HepG2 (cell line): ENCODE measurements around the gene NFATC4. TPM values are rescaled to one million over a fixed set of nuclear protein-coding genes. Genes with fewer than 3 reads are reported as not detected.

Experiments used
- AHDC1 ChIP-seq: sonication (generic); formaldehyde crosslinking; IDR thresholded peaks from 2 replicates; pipeline ENCODE4 v1.5.1; 2020; ENCODE audit warnings: mild to moderate bottlenecking, missing genetic modification reagents, borderline replicate concordance
- EED ChIP-seq: sonication (generic); formaldehyde crosslinking; IDR thresholded peaks from 2 replicates; pipeline ENCODE4 v1.5.0; 2020; ENCODE audit warnings: mild to moderate bottlenecking, missing genetic modification reagents
- GABPB1 ChIP-seq: IDR thresholded peaks from 2 replicates; pipeline ENCODE4 v1.6.1; 2016; ENCODE audit warnings: mild to moderate bottlenecking, missing genetic modification reagents, moderate library complexity, missing compliant biosample characterization
- HOXA3 ChIP-seq: sonication (generic); formaldehyde crosslinking; IDR thresholded peaks from 2 replicates; pipeline ENCODE4 v1.5.0; 2020; ENCODE audit warnings: missing genetic modification reagents
- ISX ChIP-seq: sonication (generic); formaldehyde crosslinking; conservative IDR thresholded peaks from 2 replicates; pipeline ENCODE4 v1.5.0; 2020; ENCODE audit warnings: missing genetic modification reagents
- KDM1A ChIP-seq: IDR thresholded peaks from 2 replicates; pipeline ENCODE4 v1.6.1; 2016; ENCODE audit warnings: missing compliant biosample characterization
- NONO ChIP-seq, 2 experiments: fragments of 450-650 bp in 1 of 2; sonication (generic) in 1 of 2; formaldehyde crosslinking in 1 of 2; IDR thresholded peaks in 1 of 2; conservative IDR thresholded peaks in 1 of 2; 2 replicates each; pipeline versions ENCODE4 v1.6.1 to v1.8.0; 2017 to 2022; ENCODE audit warnings: mild to moderate bottlenecking in 1 of 2, missing genetic modification reagents in 1 of 2, moderate library complexity in 1 of 2
- ZBTB3 ChIP-seq: sonication (generic); formaldehyde crosslinking; IDR thresholded peaks from 2 replicates; pipeline ENCODE4 v1.4.0; 2020; ENCODE audit warnings: low read depth, mild to moderate bottlenecking, moderate library complexity, missing genetic modification reagents, borderline replicate concordance
- ZFP41 ChIP-seq: sonication (generic); formaldehyde crosslinking; IDR thresholded peaks from 2 replicates; pipeline ENCODE4 v1.4.0; 2020; ENCODE audit warnings: mild to moderate bottlenecking, missing genetic modification reagents, borderline replicate concordance
- ZNF563 ChIP-seq: sonication (generic); formaldehyde crosslinking; IDR thresholded peaks from 2 replicates; pipeline ENCODE4 v1.8.0; 2022; ENCODE audit warnings: mild to moderate bottlenecking, moderate library complexity, missing genetic modification reagents
- ZNF768 ChIP-seq: sonication (generic); formaldehyde crosslinking; IDR thresholded peaks from 2 replicates; pipeline ENCODE4 v1.4.0; 2020; ENCODE audit warnings: missing genetic modification reagents
- ZXDC ChIP-seq: sonication (generic); formaldehyde crosslinking; IDR thresholded peaks from 2 replicates; pipeline ENCODE4 v1.5.0; 2020; ENCODE audit warnings: mild to moderate bottlenecking, missing genetic modification reagents
- polyA plus RNA-seq, 8 experiments: library from polyadenylated mRNA; depleted of rRNA in 3 of 8; stranded (reverse) in 7 of 8; unstranded in 1 of 8; fragments of >200 nt; fragmentation: Illumina TruSeq in 4 of 8; extraction: Trizol in 4 of 8; gene quantifications; 2 replicates each; pipeline versions ENCODE4 v1.2.1 to v1.2.3, GENCODE V29; 2011 to 2016; ENCODE audit warnings: low read depth in 4 of 8, missing spikeins in 1 of 8, mixed read lengths in 1 of 8; ENCODE audit not compliant: insufficient read depth in 1 of 8
- total RNA-seq, 5 experiments: library from RNA; depleted of rRNA; stranded (reverse); fragments of >200 nt; fragmentation: Illumina TruSeq; extraction: Trizol; gene quantifications; 2 replicates each; pipeline ENCODE4 v1.2.3, GENCODE V29; 2016; ENCODE audit warnings: low read depth in 1 of 5
- TF ChIP-seq, protein P1 (sequence below): sonication (generic); formaldehyde crosslinking; IDR thresholded peaks from 2 replicates; pipeline ENCODE4 v1.5.1; 2020; ENCODE audit warnings: mild to moderate bottlenecking, missing genetic modification reagents, moderate library complexity
- TF ChIP-seq, protein P2 (sequence below): IDR thresholded peaks from 2 replicates; pipeline ENCODE4 v1.6.1; 2012; ENCODE audit warnings: inconsistent platforms

Gene NFATC4
- total and polyA plus RNA-seq, 2 of the 13 experiments (the other 11 are each of a cell fraction or from before 2014, with no cell fraction given) = 0.04 to 0.15 TPM

- 0 out of 2 replicates have a peak, but pooled peaks have one; percentile 6 for TF ChIP-seq ZXDC (CRISPR knock-in tag)
- peak; percentile 54; the same call in 1 of the 2 replicates for TF ChIP-seq GABPB1 (CRISPR knock-in tag)
- no peak for TF ChIP-seq ZBTB3 (CRISPR knock-in tag)
- 0 out of 2 replicates have a peak, but pooled peaks have one; percentile 32 for TF ChIP-seq ZFP41 (CRISPR knock-in tag)
- TF ChIP-seq HOXA3 = no peak
- TF ChIP-seq, protein P1, sequence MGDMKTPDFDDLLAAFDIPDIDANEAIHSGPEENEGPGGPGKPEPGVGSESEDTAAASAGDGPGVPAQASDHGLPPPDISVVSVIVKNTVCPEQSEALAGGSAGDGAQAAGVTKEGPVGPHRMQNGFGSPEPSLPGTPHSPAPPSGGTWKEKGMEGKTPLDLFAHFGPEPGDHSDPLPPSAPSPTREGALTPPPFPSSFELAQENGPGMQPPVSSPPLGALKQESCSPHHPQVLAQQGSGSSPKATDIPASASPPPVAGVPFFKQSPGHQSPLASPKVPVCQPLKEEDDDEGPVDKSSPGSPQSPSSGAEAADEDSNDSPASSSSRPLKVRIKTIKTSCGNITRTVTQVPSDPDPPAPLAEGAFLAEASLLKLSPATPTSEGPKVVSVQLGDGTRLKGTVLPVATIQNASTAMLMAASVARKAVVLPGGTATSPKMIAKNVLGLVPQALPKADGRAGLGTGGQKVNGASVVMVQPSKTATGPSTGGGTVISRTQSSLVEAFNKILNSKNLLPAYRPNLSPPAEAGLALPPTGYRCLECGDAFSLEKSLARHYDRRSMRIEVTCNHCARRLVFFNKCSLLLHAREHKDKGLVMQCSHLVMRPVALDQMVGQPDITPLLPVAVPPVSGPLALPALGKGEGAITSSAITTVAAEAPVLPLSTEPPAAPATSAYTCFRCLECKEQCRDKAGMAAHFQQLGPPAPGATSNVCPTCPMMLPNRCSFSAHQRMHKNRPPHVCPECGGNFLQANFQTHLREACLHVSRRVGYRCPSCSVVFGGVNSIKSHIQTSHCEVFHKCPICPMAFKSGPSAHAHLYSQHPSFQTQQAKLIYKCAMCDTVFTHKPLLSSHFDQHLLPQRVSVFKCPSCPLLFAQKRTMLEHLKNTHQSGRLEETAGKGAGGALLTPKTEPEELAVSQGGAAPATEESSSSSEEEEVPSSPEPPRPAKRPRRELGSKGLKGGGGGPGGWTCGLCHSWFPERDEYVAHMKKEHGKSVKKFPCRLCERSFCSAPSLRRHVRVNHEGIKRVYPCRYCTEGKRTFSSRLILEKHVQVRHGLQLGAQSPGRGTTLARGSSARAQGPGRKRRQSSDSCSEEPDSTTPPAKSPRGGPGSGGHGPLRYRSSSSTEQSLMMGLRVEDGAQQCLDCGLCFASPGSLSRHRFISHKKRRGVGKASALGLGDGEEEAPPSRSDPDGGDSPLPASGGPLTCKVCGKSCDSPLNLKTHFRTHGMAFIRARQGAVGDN (CRISPR knock-in tag) = peak; percentile 72
- TF ChIP-seq ISX (CRISPR knock-in tag) = no peak
- no peak for TF ChIP-seq NONO (IDR thresholded peaks at IDR 0.05)
- 0 out of 2 replicates have a peak, but pooled peaks have one; percentile 59 for TF ChIP-seq NONO (CRISPR knock-in tag; conservative IDR thresholded peaks at IDR 0.05)
- TF ChIP-seq ZNF768 (CRISPR knock-in tag) = peak; percentile 33; the same call in 1 of the 2 replicates
- no peak for TF ChIP-seq AHDC1 (CRISPR knock-in tag)
- no peak for TF ChIP-seq KDM1A (CRISPR knock-in tag)
- 0 out of 2 replicates have a peak, but pooled peaks have one; percentile 8 for TF ChIP-seq EED (CRISPR knock-in tag)
- TF ChIP-seq, protein P2, sequence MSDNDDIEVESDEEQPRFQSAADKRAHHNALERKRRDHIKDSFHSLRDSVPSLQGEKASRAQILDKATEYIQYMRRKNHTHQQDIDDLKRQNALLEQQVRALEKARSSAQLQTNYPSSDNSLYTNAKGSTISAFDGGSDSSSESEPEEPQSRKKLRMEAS = 0 out of 2 replicates have a peak, but pooled peaks have one; percentile 22
- peak; percentile 67; the same call in 1 of the 2 replicates for TF ChIP-seq ZNF563 (CRISPR knock-in tag)
- TF ChIP-seq, all 625 proteins: peak for 72
These were observed 30.9 kb downstream of the NFATC4 start, which contains the start of gene NYNRIN (continued) for GRCh38 chr14:24398653-24399446.
